GM15510 (cell line): ENCODE data around the gene FAM120A.

Experiments
- POLR2A ChIP-seq: IDR thresholded peaks from 3 replicates; pipeline ENCODE4 v1.6.1; 2011; ENCODE audit warnings: borderline replicate concordance; ENCODE audit not compliant: insufficient read length; ENCODE audit errors: extremely low read depth

FAM120A gene

GRCh38 chr9:93593144-93593658 lies 141.7 kb downstream of the FAM120A start:
- no peak for TF ChIP-seq POLR2A

GRCh38 chr9:93594041-93594756 lies 142.7 kb downstream of the FAM120A start:
- TF ChIP-seq POLR2A, result no peak

GRCh38 chr9:93595461-93595860 lies 144.0 kb downstream of the FAM120A start:
- TF ChIP-seq POLR2A, result no peak

GRCh38 chr9:93595861-93596365 lies 144.4 kb downstream of the FAM120A start:
- no peak for TF ChIP-seq POLR2A

- no peak for TF ChIP-seq POLR2A
These were observed 144.9 kb downstream of the FAM120A start for GRCh38 chr9:93596399-93596798.

GRCh38 chr9:93597142-93597706 lies 145.7 kb downstream of the FAM120A start:
- no peak for TF ChIP-seq POLR2A

GRCh38 chr9:93597871-93598646 lies 146.6 kb downstream of the FAM120A start:
- no peak for TF ChIP-seq POLR2A

- no peak for TF ChIP-seq POLR2A
These were observed 147.3 kb downstream of the FAM120A start for GRCh38 chr9:93598647-93599241.

GRCh38 chr9:93599571-93600403 lies 148.3 kb downstream of the FAM120A start:
- TF ChIP-seq POLR2A, result no peak

GRCh38 chr9:93600504-93600903 lies 149.0 kb downstream of the FAM120A start:
- TF ChIP-seq POLR2A, result no peak

GRCh38 chr9:93601063-93601462 lies 149.6 kb downstream of the FAM120A start:
- TF ChIP-seq POLR2A, result no peak

GRCh38 chr9:93601666-93602065 lies 150.2 kb downstream of the FAM120A start:
- no peak for TF ChIP-seq POLR2A

GRCh38 chr9:93603011-93603410 lies 151.5 kb downstream of the FAM120A start:
- no peak for TF ChIP-seq POLR2A

GRCh38 chr9:93603906-93604326 lies 152.4 kb downstream of the FAM120A start:
- no peak for TF ChIP-seq POLR2A
